HFFc6 (cell line): ENCODE data around the gene MVB12B. TPM values are rescaled to one million over a fixed set of nuclear protein-coding genes. Genes with fewer than 3 reads are reported as not detected.

Experiments
- DNase-seq: peaks from one replicate; pipeline ENCODE4 v3.0.0-alpha.2; 2018
- H3K27ac Mint-ChIP-seq: 2 replicates; pipeline ENCODE4 v1.8.0; 2020; ENCODE audit warnings: mild to moderate bottlenecking, mixed read lengths
- H3K27me3 Mint-ChIP-seq: 2 replicates; pipeline ENCODE4 v1.8.0; 2021; ENCODE audit warnings: mild to moderate bottlenecking, moderate library complexity, mixed read lengths; ENCODE audit not compliant: insufficient read depth
- H3K36me3 Mint-ChIP-seq: 2 replicates; pipeline ENCODE4 v1.8.0; 2021; ENCODE audit warnings: low read depth, mixed read lengths
- H3K4me1 Mint-ChIP-seq: 2 replicates; pipeline ENCODE4 v1.8.0; 2020; ENCODE audit warnings: low read depth, mixed read lengths
- H3K4me3 Mint-ChIP-seq: 2 replicates; pipeline ENCODE4 v1.8.0; 2020; ENCODE audit warnings: mild to moderate bottlenecking, moderate library complexity, mixed read lengths
- H3K9me3 Mint-ChIP-seq: 2 replicates; pipeline ENCODE4 v1.8.0; 2020; ENCODE audit warnings: mild to moderate bottlenecking, mixed read lengths
- total RNA-seq, 6 experiments: library from RNA; stranded (reverse); fragmentation: NEBNext Ultra II Directional; extraction: Animal tissue kit (Norgen Biotek cat#: 25700); gene quantifications; 2 replicates in 1 of 6; 3 replicates in 5 of 6; pipeline ENCODE4 v1.2.3, GENCODE V29; 2021
- TF ChIP-seq, protein P1 (sequence below): fragments of 200-600 bp; sonication (generic); IDR thresholded peaks from 2 replicates; pipeline ENCODE4 v1.5.0; 2021; ENCODE audit warnings: antibody characterized with exemption, mild to moderate bottlenecking

MVB12B gene
- total RNA-seq, 6 experiments from 2014 or later, result 4.4 to 8.3 (median 6.7) TPM

DNA sequence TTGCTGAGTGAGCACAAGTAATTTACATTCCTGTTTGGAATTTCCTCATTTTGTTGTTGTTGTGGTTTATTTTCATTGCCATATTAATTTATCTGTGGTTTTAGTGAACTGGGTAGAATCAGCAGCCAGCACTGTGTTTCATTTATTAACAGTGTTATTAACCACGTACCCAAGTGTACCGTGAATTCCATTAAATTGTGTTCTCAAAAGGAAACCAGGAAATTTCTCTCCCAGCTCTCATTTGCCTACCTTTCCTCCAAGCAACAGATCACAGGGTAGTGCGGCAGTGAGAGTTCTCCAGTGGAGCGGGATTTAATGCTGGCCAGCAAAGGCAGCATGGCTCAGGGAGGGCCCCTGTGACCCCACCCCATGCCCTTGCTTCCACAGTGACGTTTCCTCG, 54.6 kb downstream of the MVB12B start:
- DNase-seq, result no peak
- Mint-ChIP-seq H3K4me1 (peaks cover 29% of the 10 kb centered on the region), H3K9me3 (no peaks in the 10 kb centered on the region), H3K27ac (no peak overlapping the region), H3K4me3 (no peak overlapping the region), H3K36me3 (no peaks in the 10 kb centered on the region), H3K27me3 (peaks cover 2% of the 10 kb centered on the region; the same call in 1 of the 2 replicates)
- TF ChIP-seq, protein P1, sequence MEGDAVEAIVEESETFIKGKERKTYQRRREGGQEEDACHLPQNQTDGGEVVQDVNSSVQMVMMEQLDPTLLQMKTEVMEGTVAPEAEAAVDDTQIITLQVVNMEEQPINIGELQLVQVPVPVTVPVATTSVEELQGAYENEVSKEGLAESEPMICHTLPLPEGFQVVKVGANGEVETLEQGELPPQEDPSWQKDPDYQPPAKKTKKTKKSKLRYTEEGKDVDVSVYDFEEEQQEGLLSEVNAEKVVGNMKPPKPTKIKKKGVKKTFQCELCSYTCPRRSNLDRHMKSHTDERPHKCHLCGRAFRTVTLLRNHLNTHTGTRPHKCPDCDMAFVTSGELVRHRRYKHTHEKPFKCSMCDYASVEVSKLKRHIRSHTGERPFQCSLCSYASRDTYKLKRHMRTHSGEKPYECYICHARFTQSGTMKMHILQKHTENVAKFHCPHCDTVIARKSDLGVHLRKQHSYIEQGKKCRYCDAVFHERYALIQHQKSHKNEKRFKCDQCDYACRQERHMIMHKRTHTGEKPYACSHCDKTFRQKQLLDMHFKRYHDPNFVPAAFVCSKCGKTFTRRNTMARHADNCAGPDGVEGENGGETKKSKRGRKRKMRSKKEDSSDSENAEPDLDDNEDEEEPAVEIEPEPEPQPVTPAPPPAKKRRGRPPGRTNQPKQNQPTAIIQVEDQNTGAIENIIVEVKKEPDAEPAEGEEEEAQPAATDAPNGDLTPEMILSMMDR, result no peak

- DNase-seq, result no peak
- Mint-ChIP-seq H3K4me3 (no peak overlapping the region), H3K27ac (no peak overlapping the region), H3K27me3 (peaks cover 2% of the 10 kb centered on the region; the same call in 1 of the 2 replicates), H3K9me3 (no peaks in the 10 kb centered on the region), H3K36me3 (no peaks in the 10 kb centered on the region), H3K4me1 (peaks cover 28% of the 10 kb centered on the region)
- TF ChIP-seq, protein P1, result no peak
Observed at GRCh38 chr9:126383406-126384046, 56.9 kb downstream of the MVB12B start.

GRCh38 chr9:126384926-126385325, 58.3 kb downstream of the MVB12B start:
- Mint-ChIP-seq H3K36me3 (no peaks in the 10 kb centered on the region), H3K4me1 (peaks cover 24% of the 10 kb centered on the region), H3K27me3 (peaks cover 2% of the 10 kb centered on the region; the same call in 1 of the 2 replicates), H3K4me3 (no peak overlapping the region), H3K27ac (no peak overlapping the region), H3K9me3 (no peaks in the 10 kb centered on the region)
- DNase-seq, result no peak
- TF ChIP-seq, protein P1, result no peak

GRCh38 chr9:126386088-126386487, 59.5 kb downstream of the MVB12B start:
- H3K4me1 Mint-ChIP-seq, result peaks cover 16% of the 10 kb centered on the region
- no peak overlapping the region for H3K4me3 Mint-ChIP-seq
- H3K27ac Mint-ChIP-seq, result no peak overlapping the region
- H3K9me3 Mint-ChIP-seq, result no peaks in the 10 kb centered on the region
- peaks cover 2% of the 10 kb centered on the region; the same call in 1 of the 2 replicates for H3K27me3 Mint-ChIP-seq
- no peak for DNase-seq
- no peaks in the 10 kb centered on the region for H3K36me3 Mint-ChIP-seq
- TF ChIP-seq, protein P1, result peak; percentile 60

GRCh38 chr9:126386776-126387175, 60.1 kb downstream of the MVB12B start:
- Mint-ChIP-seq H3K36me3 (no peaks in the 10 kb centered on the region), H3K4me3 (no peak overlapping the region), H3K9me3 (no peaks in the 10 kb centered on the region), H3K27ac (no peak overlapping the region), H3K27me3 (peaks cover 2% of the 10 kb centered on the region; the same call in 1 of the 2 replicates), H3K4me1 (peaks cover 16% of the 10 kb centered on the region)
- TF ChIP-seq, protein P1, result no peak
- DNase-seq, result no peak
